Astrocyte (in vitro differentiated cells and primary cell): ENCODE data around the gene CNTNAP2. TPM values are rescaled to one million over a fixed set of nuclear protein-coding genes. Genes with fewer than 3 reads are reported as not detected.

Source experiments
- DNase-seq: peaks from one replicate; pipeline ENCODE4 v3.0.0-alpha.2; 2010; ENCODE audit warnings: low read depth
- FAIRE-seq: peaks from 2 replicates; lab custom pipeline; 2011; peaks lifted over from hg19 to GRCh38; lab: Jason Lieb, UNC
- H2AFZ ChIP-seq: 2 replicates; pipeline ENCODE4 v1.6.0; 2012; ENCODE audit warnings: low read depth, low read length, inconsistent platforms
- H3K27ac ChIP-seq: 2 replicates; pipeline ENCODE4 v1.5.1; 2011; ENCODE audit warnings: low read depth, low read length, inconsistent platforms
- H3K27me3 ChIP-seq: 2 replicates; pipeline ENCODE4 v1.6.0; 2011; ENCODE audit warnings: low read length, inconsistent platforms; ENCODE audit not compliant: insufficient read depth
- H3K36me3 ChIP-seq: 2 replicates; pipeline ENCODE4 v1.5.1; 2011; ENCODE audit warnings: low read length, inconsistent platforms; ENCODE audit not compliant: insufficient read depth
- H3K4me1 ChIP-seq: 2 replicates; pipeline ENCODE4 v1.5.1; 2011; ENCODE audit warnings: low read length, inconsistent platforms; ENCODE audit not compliant: insufficient read depth
- H3K4me2 ChIP-seq: 2 replicates; pipeline ENCODE4 v1.6.0; 2012; ENCODE audit warnings: low read length, inconsistent platforms
- H3K4me3 ChIP-seq: 2 replicates; pipeline ENCODE4 v1.5.1; 2011; ENCODE audit warnings: low read depth, mild to moderate bottlenecking, low read length, inconsistent platforms; ENCODE audit not compliant: insufficient read depth
- H3K79me2 ChIP-seq: 2 replicates; pipeline ENCODE4 v1.6.0; 2012; ENCODE audit warnings: mild to moderate bottlenecking, low read length, inconsistent platforms; ENCODE audit not compliant: insufficient read depth
- H3K9ac ChIP-seq: 2 replicates; pipeline ENCODE4 v1.6.0; 2012; ENCODE audit warnings: mild to moderate bottlenecking, low read length, inconsistent platforms
- H3K9me3 ChIP-seq: 2 replicates; pipeline ENCODE4 v1.5.1; 2012; ENCODE audit warnings: low read depth, mild to moderate bottlenecking, low read length, inconsistent platforms; ENCODE audit not compliant: insufficient read depth
- H4K20me1 ChIP-seq: 2 replicates; pipeline ENCODE4 v1.6.0; 2012; ENCODE audit warnings: low read length, inconsistent platforms; ENCODE audit not compliant: insufficient read depth
- H3K27ac Mint-ChIP-seq: one replicate; pipeline ENCODE4 v1.8.0; 2021; ENCODE audit warnings: mild to moderate bottlenecking, mixed read lengths; ENCODE audit not compliant: unreplicated experiment
- H3K27me3 Mint-ChIP-seq: one replicate; pipeline ENCODE4 v1.8.0; 2021; ENCODE audit warnings: low read depth, mixed read lengths; ENCODE audit not compliant: unreplicated experiment
- H3K36me3 Mint-ChIP-seq: one replicate; pipeline ENCODE4 v1.8.0; 2021; ENCODE audit warnings: low read depth, mixed read lengths; ENCODE audit not compliant: unreplicated experiment
- H3K4me1 Mint-ChIP-seq: one replicate; pipeline ENCODE4 v1.8.0; 2021; ENCODE audit warnings: low read depth, mixed read lengths; ENCODE audit not compliant: unreplicated experiment
- H3K4me3 Mint-ChIP-seq: one replicate; pipeline ENCODE4 v1.8.0; 2021; ENCODE audit warnings: mild to moderate bottlenecking, moderate library complexity, mixed read lengths; ENCODE audit not compliant: unreplicated experiment
- H3K9me3 Mint-ChIP-seq: one replicate; pipeline ENCODE4 v1.8.0; 2021; ENCODE audit warnings: mild to moderate bottlenecking, mixed read lengths; ENCODE audit not compliant: unreplicated experiment
- CTCF ChIP-seq: IDR thresholded peaks from 2 replicates; pipeline ENCODE4 v1.5.1; 2011; ENCODE audit warnings: low read depth, mild to moderate bottlenecking, inconsistent platforms, low read length, moderate library complexity; ENCODE audit not compliant: insufficient read depth
- EZH2 ChIP-seq: IDR thresholded peaks from 2 replicates; pipeline ENCODE4 v1.6.1; 2012; ENCODE audit warnings: mild to moderate bottlenecking, low read length, inconsistent platforms; ENCODE audit not compliant: insufficient read depth
- total RNA-seq: library from RNA; stranded (reverse); gene quantifications from 2 replicates; pipeline ENCODE4 v1.2.1, GENCODE V29; 2021

The CNTNAP2 gene
- total RNA-seq, 1 donor from 2014 or later: 20.0 TPM

- Histone ChIP-seq H3K27ac (no peak overlapping the region), H3K4me2 (no peak overlapping the region), H3K9me3 (peaks cover 2% of the 10 kb centered on the region), H3K4me3 (no peak overlapping the region), H3K4me1 (no peaks in the 10 kb centered on the region), H4K20me1 (no peaks in the 10 kb centered on the region), H3K9ac (no peak overlapping the region), H3K27me3 (no peaks in the 10 kb centered on the region), H3K79me2 (no peaks in the 10 kb centered on the region), H3K36me3 (no peaks in the 10 kb centered on the region), H2AFZ (no peak overlapping the region)
- Mint-ChIP-seq H3K4me1 (peaks cover 6% of the 10 kb centered on the region), H3K36me3 (no peaks in the 10 kb centered on the region), H3K9me3 (no peaks in the 10 kb centered on the region), H3K4me3 (no peak overlapping the region), H3K27ac (no peak overlapping the region), H3K27me3 (peaks cover 3% of the 10 kb centered on the region)
- FAIRE-seq: no peak
- TF ChIP-seq EZH2 (no peak), CTCF (no peak)
- DNase-seq: no peak
These were observed 198.4 kb downstream of the CNTNAP2 start for GRCh38 chr7:146314962-146315361.

- H4K20me1 ChIP-seq: no peaks in the 10 kb centered on the region
- H2AFZ ChIP-seq: no peak overlapping the region
- FAIRE-seq: no peak
- Mint-ChIP-seq H3K4me1 (peaks cover 6% of the 10 kb centered on the region), H3K36me3 (no peaks in the 10 kb centered on the region), H3K27me3 (no peaks in the 10 kb centered on the region), H3K4me3 (no peak overlapping the region), H3K9me3 (no peaks in the 10 kb centered on the region), H3K27ac (no peak overlapping the region)
- H3K4me2 ChIP-seq: no peak overlapping the region
- TF ChIP-seq CTCF: no peak
- TF ChIP-seq EZH2: no peak
- no peak overlapping the region for H3K4me3 ChIP-seq
- no peaks in the 10 kb centered on the region for H3K9me3 ChIP-seq
- H3K27me3 ChIP-seq: no peaks in the 10 kb centered on the region
- no peaks in the 10 kb centered on the region for H3K36me3 ChIP-seq
- DNase-seq: no peak
- H3K9ac ChIP-seq: no peak overlapping the region
- H3K27ac ChIP-seq: no peak overlapping the region
- H3K79me2 ChIP-seq: no peaks in the 10 kb centered on the region
- H3K4me1 ChIP-seq: no peaks in the 10 kb centered on the region
These were observed 203.0 kb downstream of the CNTNAP2 start for GRCh38 chr7:146319629-146320028.

GRCh38 chr7:146321301-146321700 is 204.7 kb downstream of the CNTNAP2 start:
- Mint-ChIP-seq H3K4me3 (no peak overlapping the region), H3K4me1 (peaks cover 6% of the 10 kb centered on the region), H3K36me3 (no peaks in the 10 kb centered on the region), H3K27me3 (no peaks in the 10 kb centered on the region), H3K9me3 (no peaks in the 10 kb centered on the region), H3K27ac (no peak overlapping the region)
- no peaks in the 10 kb centered on the region for H4K20me1 ChIP-seq
- H3K4me1 ChIP-seq: no peaks in the 10 kb centered on the region
- no peak overlapping the region for H3K4me3 ChIP-seq
- no peak overlapping the region for H2AFZ ChIP-seq
- H3K27me3 ChIP-seq: no peaks in the 10 kb centered on the region
- no peak for FAIRE-seq
- DNase-seq: no peak
- no peaks in the 10 kb centered on the region for H3K79me2 ChIP-seq
- no peak overlapping the region for H3K9ac ChIP-seq
- H3K36me3 ChIP-seq: no peaks in the 10 kb centered on the region
- no peaks in the 10 kb centered on the region for H3K9me3 ChIP-seq
- H3K4me2 ChIP-seq: no peak overlapping the region
- no peak overlapping the region for H3K27ac ChIP-seq
- TF ChIP-seq EZH2 (no peak), CTCF (no peak)
